NCI-H1092 treated with DMSO at 0.1 percent for 48 hours (cell line): ENCODE results near the gene DPT.

Source experiments
- DNase-seq: peaks from one replicate; lab custom pipeline; 2025; lab: John Stamatoyannopoulos, UW

Gene DPT

GRCh38 chr1:168698453-168698852, 30.6 kb downstream of the DPT start:
- DNase-seq = no peak

GRCh38 chr1:168697356-168698126, 31.5 kb downstream of the DPT start:
- DNase-seq = no peak

- no peak for DNase-seq
Measured at GRCh38 chr1:168696125-168696760, 32.8 kb downstream of the DPT start.

GRCh38 chr1:168693872-168694238, 35.2 kb downstream of the DPT start:
- no peak for DNase-seq

- DNase-seq = no peak
Measured at GRCh38 chr1:168693197-168693871, 35.7 kb downstream of the DPT start.

- DNase-seq = no peak
Measured at GRCh38 chr1:168692472-168692871, 36.5 kb downstream of the DPT start.

GRCh38 chr1:168691541-168691940, 37.5 kb downstream of the DPT start:
- peak; percentile 9 for DNase-seq

- DNase-seq = no peak
Measured at GRCh38 chr1:168689726-168690602, 39.0 kb downstream of the DPT start.

GRCh38 chr1:168689327-168689657, 39.7 kb downstream of the DPT start:
- DNase-seq = no peak

- peak; percentile 30 for DNase-seq
Measured at GRCh38 chr1:168688644-168689326, 40.2 kb downstream of the DPT start.

GRCh38 chr1:168687816-168688215, 41.2 kb downstream of the DPT start:
- no peak for DNase-seq

GRCh38 chr1:168686666-168687065, 42.3 kb downstream of the DPT start:
- no peak for DNase-seq

- DNase-seq = no peak
Measured at GRCh38 chr1:168683871-168684270, 45.1 kb downstream of the DPT start.

- DNase-seq = no peak
Measured at GRCh38 chr1:168676861-168677260, 52.1 kb downstream of the DPT start.

- DNase-seq = no peak
Measured at GRCh38 chr1:168676029-168676812, 52.8 kb downstream of the DPT start.

GRCh38 chr1:168673974-168674683, 54.9 kb downstream of the DPT start:
- DNase-seq = no peak

- DNase-seq = no peak
Measured at GRCh38 chr1:168672278-168672677, 56.7 kb downstream of the DPT start.

- DNase-seq = no peak
Measured at GRCh38 chr1:168671782-168672181, 57.2 kb downstream of the DPT start.

GRCh38 chr1:168665975-168666374, 63.0 kb downstream of the DPT start:
- DNase-seq = no peak
